Right atrium auricular region (tissue), 2 donors: ENCODE results near the gene AAK1. TPM values are rescaled to one million over a fixed set of nuclear protein-coding genes. Genes with fewer than 3 reads are reported as not detected.

Experiments used
- DNase-seq: peaks from one replicate; pipeline ENCODE4 v3.0.0-alpha.2; 2019; ENCODE audit warnings: low spot score
- H3K27ac ChIP-seq, 2 donors: fragments of 200-600 bp; sonication (generic); 1 replicate in 1 of 2; 2 replicates in 1 of 2; pipeline ENCODE4 v1.5.1; 2016 to 2019
- H3K27me3 ChIP-seq, 2 donors: fragments of 200-600 bp; sonication (generic); one replicate each; pipeline versions ENCODE4 v1.5.1 to v1.6.0; 2017 to 2019
- H3K36me3 ChIP-seq: fragments of 200-600 bp; sonication (generic); one replicate; pipeline ENCODE4 v1.5.1; 2016
- H3K4me1 ChIP-seq, 2 donors: fragments of 200-600 bp; sonication (generic); one replicate each; pipeline versions ENCODE4 v1.5.1 to v1.6.0; 2017 to 2019
- H3K4me3 ChIP-seq, 2 donors: fragments of 200-600 bp; sonication (generic); 1 replicate in 1 of 2; 2 replicates in 1 of 2; pipeline ENCODE4 v1.5.1; 2017 to 2019; ENCODE audit warnings: mild to moderate bottlenecking in 1 of 2, moderate library complexity in 1 of 2
- H3K9me3 ChIP-seq, 2 donors: fragments of 200-600 bp; sonication (generic); one replicate each; pipeline ENCODE4 v1.5.1; 2019
- total RNA-seq, 2 donors: library from RNA; depleted of rRNA; stranded (reverse); fragments of >200 nt; gene quantifications; one replicate each; pipeline ENCODE4 v1.1.0, GENCODE V29; 2016
- TF ChIP-seq, protein P1 (sequence below), 2 donors: fragments of 200-600 bp; sonication (generic); IDR thresholded peaks; one replicate each; pipeline ENCODE4 v1.5.1; 2019; ENCODE audit warnings: antibody characterized with exemption in 2 of 2

AAK1 gene
- total RNA-seq, 2 donors from 2014 or later: 50.4 to 62.6 TPM

DNA sequence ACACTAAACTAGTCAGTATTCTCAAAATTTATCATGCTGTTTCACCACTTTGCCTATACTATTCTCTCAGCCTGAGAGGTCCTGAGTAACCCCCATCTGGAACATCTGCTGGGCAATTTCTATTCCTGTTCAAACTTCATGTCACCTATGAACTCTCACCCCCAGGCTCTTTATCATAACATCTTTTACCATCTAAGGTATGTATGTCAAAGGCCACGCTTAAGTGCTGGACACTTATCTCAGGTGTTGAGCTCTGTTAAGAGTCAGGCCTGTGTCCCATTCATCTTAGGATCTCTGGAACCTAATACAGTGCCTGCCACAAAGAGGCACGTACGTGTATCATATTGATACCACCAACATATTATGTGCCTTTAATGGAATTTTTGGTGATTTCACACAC is 4.9 kb downstream of the AAK1 start:
- Histone ChIP-seq H3K27ac (no peak overlapping the region), H3K9me3 (no peaks in the 10 kb centered on the region), H3K27me3 (no peaks in the 10 kb centered on the region), H3K36me3 (no peaks in the 10 kb centered on the region), H3K4me3 (no peak overlapping the region), H3K4me1 (peaks cover 0 to 39% of the 10 kb centered on the region in 2 donors)
- DNase-seq: no peak
- TF ChIP-seq, protein P1, sequence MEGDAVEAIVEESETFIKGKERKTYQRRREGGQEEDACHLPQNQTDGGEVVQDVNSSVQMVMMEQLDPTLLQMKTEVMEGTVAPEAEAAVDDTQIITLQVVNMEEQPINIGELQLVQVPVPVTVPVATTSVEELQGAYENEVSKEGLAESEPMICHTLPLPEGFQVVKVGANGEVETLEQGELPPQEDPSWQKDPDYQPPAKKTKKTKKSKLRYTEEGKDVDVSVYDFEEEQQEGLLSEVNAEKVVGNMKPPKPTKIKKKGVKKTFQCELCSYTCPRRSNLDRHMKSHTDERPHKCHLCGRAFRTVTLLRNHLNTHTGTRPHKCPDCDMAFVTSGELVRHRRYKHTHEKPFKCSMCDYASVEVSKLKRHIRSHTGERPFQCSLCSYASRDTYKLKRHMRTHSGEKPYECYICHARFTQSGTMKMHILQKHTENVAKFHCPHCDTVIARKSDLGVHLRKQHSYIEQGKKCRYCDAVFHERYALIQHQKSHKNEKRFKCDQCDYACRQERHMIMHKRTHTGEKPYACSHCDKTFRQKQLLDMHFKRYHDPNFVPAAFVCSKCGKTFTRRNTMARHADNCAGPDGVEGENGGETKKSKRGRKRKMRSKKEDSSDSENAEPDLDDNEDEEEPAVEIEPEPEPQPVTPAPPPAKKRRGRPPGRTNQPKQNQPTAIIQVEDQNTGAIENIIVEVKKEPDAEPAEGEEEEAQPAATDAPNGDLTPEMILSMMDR (IDR thresholded peaks at IDR 0.05): no peak

GRCh38 chr2:69637923-69638322 is 5.6 kb downstream of the AAK1 start:
- H3K4me3 ChIP-seq: no peak overlapping the region
- H3K9me3 ChIP-seq: no peaks in the 10 kb centered on the region
- no peak for DNase-seq
- H3K27ac ChIP-seq: no peak overlapping the region
- H3K4me1 ChIP-seq: peaks cover 0 to 39% of the 10 kb centered on the region in 2 donors
- no peaks in the 10 kb centered on the region for H3K27me3 ChIP-seq
- no peaks in the 10 kb centered on the region for H3K36me3 ChIP-seq
- TF ChIP-seq, protein P1 (IDR thresholded peaks at IDR 0.05): no peak

DNA sequence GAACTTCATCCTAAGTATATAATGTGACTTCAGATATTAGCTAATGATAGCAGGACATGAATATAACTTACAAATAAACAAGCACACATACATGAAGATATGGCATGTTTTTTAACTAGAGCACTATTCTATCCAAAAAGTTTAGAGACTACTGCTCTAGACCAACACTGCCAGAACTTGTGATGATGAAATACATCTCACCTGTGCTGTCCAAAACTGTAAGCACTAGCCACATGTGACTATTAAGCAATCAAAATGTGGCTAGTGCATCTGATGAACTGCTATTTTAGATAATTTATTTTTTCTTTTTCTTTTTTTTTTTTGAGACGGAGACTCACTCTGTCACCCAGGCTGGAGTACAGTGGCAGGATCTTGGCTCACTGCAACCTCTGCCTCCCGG is 7.1 kb downstream of the AAK1 start:
- Histone ChIP-seq H3K9me3 (no peaks in the 10 kb centered on the region), H3K4me3 (no peak overlapping the region), H3K27ac (no peak overlapping the region), H3K27me3 (no peaks in the 10 kb centered on the region), H3K36me3 (no peaks in the 10 kb centered on the region), H3K4me1 (peaks cover 0 to 43% of the 10 kb centered on the region in 2 donors)
- no peak for DNase-seq
- TF ChIP-seq, protein P1 (IDR thresholded peaks at IDR 0.05): no peak

GRCh38 chr2:69635432-69635831 is 8.1 kb downstream of the AAK1 start:
- TF ChIP-seq, protein P1 (IDR thresholded peaks at IDR 0.05): no peak
- no peak overlapping the region for H3K27ac ChIP-seq
- H3K4me1 ChIP-seq: peaks cover 0 to 42% of the 10 kb centered on the region in 2 donors
- no peak for DNase-seq
- H3K36me3 ChIP-seq: no peaks in the 10 kb centered on the region
- H3K27me3 ChIP-seq: no peaks in the 10 kb centered on the region
- H3K9me3 ChIP-seq: no peaks in the 10 kb centered on the region
- H3K4me3 ChIP-seq: no peak overlapping the region

GRCh38 chr2:69634196-69634821 is 9.2 kb downstream of the AAK1 start:
- H3K4me1 ChIP-seq: peaks cover 0 to 32% of the 10 kb centered on the region in 2 donors
- no peaks in the 10 kb centered on the region for H3K27me3 ChIP-seq

More at GRCh38 chr2:69634196-69634821, 9.2 kb downstream of the AAK1 start:
- Histone ChIP-seq H3K36me3 (no peaks in the 10 kb centered on the region), H3K9me3 (no peaks in the 10 kb centered on the region), H3K4me3 (no peak overlapping the region), H3K27ac (no peak overlapping the region)
- TF ChIP-seq, protein P1 (IDR thresholded peaks at IDR 0.05): no peak
- DNase-seq: no peak
